NB4 (cell line): ENCODE measurements around the gene TLCD3A.
A peak's percentile ranks its signal among the peaks of the same experiment; 100 is the strongest.

Experiments used
- DNase-seq: peaks from one replicate; pipeline ENCODE4 v3.0.0; 2010; ENCODE audit warnings: low read depth
- H3K4me3 ChIP-seq: one replicate; pipeline ENCODE4 v1.5.1; 2011; ENCODE audit warnings: mild to moderate bottlenecking, low read depth, low read length, moderate library complexity
- CTCF ChIP-seq: IDR thresholded peaks from one replicate; pipeline ENCODE4 v1.5.1; 2012; ENCODE audit warnings: low read depth, low read length
- MAX ChIP-seq: IDR thresholded peaks from 2 replicates; pipeline ENCODE4 v1.6.1; 2011; ENCODE audit warnings: low read depth, low read length
- MYC ChIP-seq: IDR thresholded peaks from 2 replicates; pipeline ENCODE4 v1.6.1; 2011; ENCODE audit warnings: low read depth, low read length
- POLR2A ChIP-seq: IDR thresholded peaks from 2 replicates; pipeline ENCODE4 v1.6.1; 2011; ENCODE audit warnings: mild to moderate bottlenecking; ENCODE audit not compliant: insufficient read length; ENCODE audit errors: extremely low read depth

Gene TLCD3A

GRCh38 chr17:732067-732901, at the start of gene TLCD3A:
Gene TLCD3A (plus strand): TSS chr17:732596. CDS start chr17:732648, 52 bp downstream.
- TF ChIP-seq CTCF (no peak), MYC (no peak), MAX (no peak), POLR2A (no peak)
- peak within 1 kb of the TSS; percentile 38 for H3K4me3 ChIP-seq
- peak; percentile 31 for DNase-seq

GRCh38 chr17:683040-683439, 49.4 kb upstream of the TLCD3A start:
- no peak for TF ChIP-seq MAX
- TF ChIP-seq MYC: no peak
- no peak for TF ChIP-seq POLR2A
- no peak for TF ChIP-seq CTCF
- H3K4me3 ChIP-seq: no peak overlapping the region
- DNase-seq: no peak

GRCh38 chr17:683499-684254, 48.7 kb upstream of the TLCD3A start:
- no peak for TF ChIP-seq POLR2A
- no peak for TF ChIP-seq MAX
- DNase-seq: no peak
- H3K4me3 ChIP-seq: no peak overlapping the region

- no peak for DNase-seq
- H3K4me3 ChIP-seq: no peak overlapping the region
- TF ChIP-seq MAX: no peak
- no peak for TF ChIP-seq POLR2A
- no peak for TF ChIP-seq MYC
- TF ChIP-seq CTCF: no peak
Observed at GRCh38 chr17:685006-685405, 47.4 kb upstream of the TLCD3A start.

GRCh38 chr17:688100-688989, 44.1 kb upstream of the TLCD3A start:
- no peak overlapping the region for H3K4me3 ChIP-seq
- DNase-seq: peak; percentile 62
- no peak for TF ChIP-seq MAX
- TF ChIP-seq POLR2A: no peak
- TF ChIP-seq CTCF: peak; percentile 11
